HCT116 (cell line): Measurements from ENCODE around the gene APIP.

Source experiments
- CEBPB ChIP-seq: IDR thresholded peaks from 2 replicates; pipeline ENCODE4 v1.6.1; 2012; ENCODE audit warnings: low read depth
- EGR1 ChIP-seq: IDR thresholded peaks from 2 replicates; pipeline ENCODE4 v1.6.1; 2012; ENCODE audit warnings: low read depth
- POLR2A ChIP-seq: IDR thresholded peaks from 2 replicates; pipeline ENCODE4 v1.7.0; 2011; ENCODE audit warnings: borderline replicate concordance; ENCODE audit not compliant: insufficient read depth, insufficient read length; ENCODE audit errors: extremely low read depth
- POLR2AphosphoS5 ChIP-seq: IDR thresholded peaks from 2 replicates; pipeline ENCODE4 v1.6.1; 2011; ENCODE audit warnings: mild to moderate bottlenecking, low read depth, low read length, moderate library complexity
- SIN3A ChIP-seq: IDR thresholded peaks from 2 replicates; pipeline ENCODE4 v1.6.1; 2012; ENCODE audit warnings: low read depth
- TCF7L2 ChIP-seq: IDR thresholded peaks from 2 replicates; pipeline ENCODE4 v1.7.0; 2011; ENCODE audit warnings: borderline replicate concordance, inconsistent platforms; ENCODE audit not compliant: insufficient read depth, insufficient read length; ENCODE audit errors: extremely low read depth
- TF ChIP-seq, protein P1 (sequence below), 3 experiments: fragments of 200-600 bp in 1 of 3; sonication (generic) in 1 of 3; IDR thresholded peaks in 2 of 3; conservative IDR thresholded peaks in 1 of 3; 2 replicates each; pipeline ENCODE4 v1.5.1; 2012 to 2017; ENCODE audit warnings: low read depth in 2 of 3, low read length in 2 of 3, antibody characterized with exemption in 1 of 3, borderline replicate concordance in 1 of 3, control low read depth in 1 of 3, mild to moderate bottlenecking in 1 of 3, mixed read lengths in 1 of 3, mixed run types in 1 of 3, moderate library complexity in 1 of 3; ENCODE audit not compliant: insufficient read depth in 1 of 3
- TF ChIP-seq, protein P2 (sequence below): IDR thresholded peaks from 2 replicates; pipeline ENCODE4 v1.6.1; 2011; ENCODE audit warnings: mild to moderate bottlenecking, low read length, moderate library complexity; ENCODE audit not compliant: insufficient replicate concordance; ENCODE audit errors: extremely low read depth
- TF ChIP-seq, protein P3 (sequence below): IDR thresholded peaks from 2 replicates; pipeline ENCODE4 v1.6.1; 2012
- TF ChIP-seq, protein P4 (sequence below): IDR thresholded peaks from 2 replicates; pipeline ENCODE4 v1.6.1; 2012; ENCODE audit warnings: low read depth
- TF ChIP-seq, protein P5 (sequence below): IDR thresholded peaks from 2 replicates; pipeline ENCODE4 v1.6.1; 2012

DNA sequence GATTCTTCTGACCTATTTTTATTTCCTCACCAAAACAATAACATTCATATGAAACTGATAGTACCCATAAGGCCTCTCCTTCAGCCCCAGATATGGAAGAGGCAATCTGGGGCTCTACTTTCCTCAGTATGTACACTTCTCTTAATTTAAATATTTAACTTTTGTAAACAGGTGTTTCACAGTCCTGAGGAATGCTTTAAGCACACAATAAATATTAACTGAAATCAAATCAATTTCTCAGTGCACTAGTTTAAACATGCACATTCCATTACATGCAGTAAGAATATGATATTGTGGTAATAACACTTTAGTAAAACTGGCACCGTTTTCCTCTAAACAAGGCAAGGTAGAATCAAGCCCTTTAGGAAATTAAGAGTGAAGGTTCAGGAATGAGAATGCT lies 28.9 kb downstream of the APIP start:
- TF ChIP-seq, protein P1, sequence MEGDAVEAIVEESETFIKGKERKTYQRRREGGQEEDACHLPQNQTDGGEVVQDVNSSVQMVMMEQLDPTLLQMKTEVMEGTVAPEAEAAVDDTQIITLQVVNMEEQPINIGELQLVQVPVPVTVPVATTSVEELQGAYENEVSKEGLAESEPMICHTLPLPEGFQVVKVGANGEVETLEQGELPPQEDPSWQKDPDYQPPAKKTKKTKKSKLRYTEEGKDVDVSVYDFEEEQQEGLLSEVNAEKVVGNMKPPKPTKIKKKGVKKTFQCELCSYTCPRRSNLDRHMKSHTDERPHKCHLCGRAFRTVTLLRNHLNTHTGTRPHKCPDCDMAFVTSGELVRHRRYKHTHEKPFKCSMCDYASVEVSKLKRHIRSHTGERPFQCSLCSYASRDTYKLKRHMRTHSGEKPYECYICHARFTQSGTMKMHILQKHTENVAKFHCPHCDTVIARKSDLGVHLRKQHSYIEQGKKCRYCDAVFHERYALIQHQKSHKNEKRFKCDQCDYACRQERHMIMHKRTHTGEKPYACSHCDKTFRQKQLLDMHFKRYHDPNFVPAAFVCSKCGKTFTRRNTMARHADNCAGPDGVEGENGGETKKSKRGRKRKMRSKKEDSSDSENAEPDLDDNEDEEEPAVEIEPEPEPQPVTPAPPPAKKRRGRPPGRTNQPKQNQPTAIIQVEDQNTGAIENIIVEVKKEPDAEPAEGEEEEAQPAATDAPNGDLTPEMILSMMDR (IDR thresholded peaks at IDR 0.05 in 2 of 3, conservative IDR thresholded peaks at IDR 0.05 in 1 of 3; ENCODE audit: borderline replicate concordance in 1 of 3, insufficient read depth in 1 of 3, low read depth in 2 of 3, low read length in 2 of 3), result no peak
- TF ChIP-seq, protein P2, sequence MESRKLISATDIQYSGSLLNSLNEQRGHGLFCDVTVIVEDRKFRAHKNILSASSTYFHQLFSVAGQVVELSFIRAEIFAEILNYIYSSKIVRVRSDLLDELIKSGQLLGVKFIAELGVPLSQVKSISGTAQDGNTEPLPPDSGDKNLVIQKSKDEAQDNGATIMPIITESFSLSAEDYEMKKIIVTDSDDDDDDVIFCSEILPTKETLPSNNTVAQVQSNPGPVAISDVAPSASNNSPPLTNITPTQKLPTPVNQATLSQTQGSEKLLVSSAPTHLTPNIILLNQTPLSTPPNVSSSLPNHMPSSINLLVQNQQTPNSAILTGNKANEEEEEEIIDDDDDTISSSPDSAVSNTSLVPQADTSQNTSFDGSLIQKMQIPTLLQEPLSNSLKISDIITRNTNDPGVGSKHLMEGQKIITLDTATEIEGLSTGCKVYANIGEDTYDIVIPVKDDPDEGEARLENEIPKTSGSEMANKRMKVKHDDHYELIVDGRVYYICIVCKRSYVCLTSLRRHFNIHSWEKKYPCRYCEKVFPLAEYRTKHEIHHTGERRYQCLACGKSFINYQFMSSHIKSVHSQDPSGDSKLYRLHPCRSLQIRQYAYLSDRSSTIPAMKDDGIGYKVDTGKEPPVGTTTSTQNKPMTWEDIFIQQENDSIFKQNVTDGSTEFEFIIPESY, result no peak
- no peak for TF ChIP-seq POLR2A
- no peak for TF ChIP-seq POLR2AphosphoS5
- no peak for TF ChIP-seq CEBPB
- TF ChIP-seq, protein P3, sequence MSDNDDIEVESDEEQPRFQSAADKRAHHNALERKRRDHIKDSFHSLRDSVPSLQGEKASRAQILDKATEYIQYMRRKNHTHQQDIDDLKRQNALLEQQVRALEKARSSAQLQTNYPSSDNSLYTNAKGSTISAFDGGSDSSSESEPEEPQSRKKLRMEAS, result no peak
- no peak for TF ChIP-seq EGR1
- TF ChIP-seq, protein P4, sequence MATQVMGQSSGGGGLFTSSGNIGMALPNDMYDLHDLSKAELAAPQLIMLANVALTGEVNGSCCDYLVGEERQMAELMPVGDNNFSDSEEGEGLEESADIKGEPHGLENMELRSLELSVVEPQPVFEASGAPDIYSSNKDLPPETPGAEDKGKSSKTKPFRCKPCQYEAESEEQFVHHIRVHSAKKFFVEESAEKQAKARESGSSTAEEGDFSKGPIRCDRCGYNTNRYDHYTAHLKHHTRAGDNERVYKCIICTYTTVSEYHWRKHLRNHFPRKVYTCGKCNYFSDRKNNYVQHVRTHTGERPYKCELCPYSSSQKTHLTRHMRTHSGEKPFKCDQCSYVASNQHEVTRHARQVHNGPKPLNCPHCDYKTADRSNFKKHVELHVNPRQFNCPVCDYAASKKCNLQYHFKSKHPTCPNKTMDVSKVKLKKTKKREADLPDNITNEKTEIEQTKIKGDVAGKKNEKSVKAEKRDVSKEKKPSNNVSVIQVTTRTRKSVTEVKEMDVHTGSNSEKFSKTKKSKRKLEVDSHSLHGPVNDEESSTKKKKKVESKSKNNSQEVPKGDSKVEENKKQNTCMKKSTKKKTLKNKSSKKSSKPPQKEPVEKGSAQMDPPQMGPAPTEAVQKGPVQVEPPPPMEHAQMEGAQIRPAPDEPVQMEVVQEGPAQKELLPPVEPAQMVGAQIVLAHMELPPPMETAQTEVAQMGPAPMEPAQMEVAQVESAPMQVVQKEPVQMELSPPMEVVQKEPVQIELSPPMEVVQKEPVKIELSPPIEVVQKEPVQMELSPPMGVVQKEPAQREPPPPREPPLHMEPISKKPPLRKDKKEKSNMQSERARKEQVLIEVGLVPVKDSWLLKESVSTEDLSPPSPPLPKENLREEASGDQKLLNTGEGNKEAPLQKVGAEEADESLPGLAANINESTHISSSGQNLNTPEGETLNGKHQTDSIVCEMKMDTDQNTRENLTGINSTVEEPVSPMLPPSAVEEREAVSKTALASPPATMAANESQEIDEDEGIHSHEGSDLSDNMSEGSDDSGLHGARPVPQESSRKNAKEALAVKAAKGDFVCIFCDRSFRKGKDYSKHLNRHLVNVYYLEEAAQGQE, result no peak
- no peak for TF ChIP-seq TCF7L2
- no peak for TF ChIP-seq SIN3A
- TF ChIP-seq, protein P5, sequence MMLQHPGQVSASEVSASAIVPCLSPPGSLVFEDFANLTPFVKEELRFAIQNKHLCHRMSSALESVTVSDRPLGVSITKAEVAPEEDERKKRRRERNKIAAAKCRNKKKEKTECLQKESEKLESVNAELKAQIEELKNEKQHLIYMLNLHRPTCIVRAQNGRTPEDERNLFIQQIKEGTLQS, result no peak
